Measurements from ENCODE around the gene PDLIM4. TPM values are rescaled to one million over a fixed set of nuclear protein-coding genes. Genes with fewer than 3 reads are reported as not detected.

PDLIM4 gene
- total RNA-seq, 2 experiments from 2014 or later: not detected

GRCh38 chr5:132228241-132229035, 29.1 kb upstream of the PDLIM4 start:
- POLR2A ChIA-PET: no interaction called here
- CTCF ChIA-PET: interaction anchor here (1.0 to 8.8 kb wide), 5 partner anchors 11 to 166 kb away, joined by 3 to 65 read pairs (median 4); no protein-coding TSS in a partner anchor
- intact Hi-C loops (cut with micrococcal nuclease): no loop called here

DNA sequence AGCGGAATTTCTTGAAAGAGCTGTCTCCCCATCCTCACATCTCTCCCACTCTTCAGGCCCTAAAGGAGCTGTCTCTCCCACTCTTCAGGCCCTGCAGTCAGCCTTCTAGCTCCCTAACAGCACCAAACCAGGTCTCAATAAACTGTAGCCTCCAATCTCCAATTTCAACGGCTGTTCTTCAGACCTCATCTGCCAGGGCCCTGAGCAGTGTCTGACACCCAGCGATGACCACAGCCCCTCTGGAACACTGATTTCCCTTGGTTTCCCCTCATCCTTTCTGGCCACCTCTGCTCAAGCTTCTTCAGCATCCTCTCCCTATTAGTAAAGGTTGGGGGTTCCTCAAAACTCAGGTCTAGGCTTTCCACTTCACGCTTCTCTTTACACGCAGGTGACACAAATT, 28.3 kb upstream of the PDLIM4 start:
- TF ChIP-seq, protein P1, sequence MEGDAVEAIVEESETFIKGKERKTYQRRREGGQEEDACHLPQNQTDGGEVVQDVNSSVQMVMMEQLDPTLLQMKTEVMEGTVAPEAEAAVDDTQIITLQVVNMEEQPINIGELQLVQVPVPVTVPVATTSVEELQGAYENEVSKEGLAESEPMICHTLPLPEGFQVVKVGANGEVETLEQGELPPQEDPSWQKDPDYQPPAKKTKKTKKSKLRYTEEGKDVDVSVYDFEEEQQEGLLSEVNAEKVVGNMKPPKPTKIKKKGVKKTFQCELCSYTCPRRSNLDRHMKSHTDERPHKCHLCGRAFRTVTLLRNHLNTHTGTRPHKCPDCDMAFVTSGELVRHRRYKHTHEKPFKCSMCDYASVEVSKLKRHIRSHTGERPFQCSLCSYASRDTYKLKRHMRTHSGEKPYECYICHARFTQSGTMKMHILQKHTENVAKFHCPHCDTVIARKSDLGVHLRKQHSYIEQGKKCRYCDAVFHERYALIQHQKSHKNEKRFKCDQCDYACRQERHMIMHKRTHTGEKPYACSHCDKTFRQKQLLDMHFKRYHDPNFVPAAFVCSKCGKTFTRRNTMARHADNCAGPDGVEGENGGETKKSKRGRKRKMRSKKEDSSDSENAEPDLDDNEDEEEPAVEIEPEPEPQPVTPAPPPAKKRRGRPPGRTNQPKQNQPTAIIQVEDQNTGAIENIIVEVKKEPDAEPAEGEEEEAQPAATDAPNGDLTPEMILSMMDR (IDR thresholded peaks at IDR 0.05): no peak
- peaks cover 27% of the 10 kb centered on the region for H3K27me3 Mint-ChIP-seq
- H3K36me3 Mint-ChIP-seq (ENCODE audit: low read depth): no peaks in the 10 kb centered on the region
- peak overlapping the region; percentile 51 for H3K4me3 Mint-ChIP-seq
- no peaks in the 10 kb centered on the region for H3K9me3 Mint-ChIP-seq
- ChIA-PET POLR2A (interaction anchor here (1.2 kb wide), 1 partner anchor 39 kb away, joined by 3 read pairs; no protein-coding TSS in a partner anchor), CTCF (interaction anchor here (0.6 to 8.8 kb wide), 4 partner anchors 10 to 166 kb away, joined by 3 to 65 read pairs (median 4); no protein-coding TSS in a partner anchor)
- ATAC-seq (no peak), DNase-seq (no peak)
- intact Hi-C loops (cut with micrococcal nuclease): no loop called here
- no peak overlapping the region for H3K27ac Mint-ChIP-seq
- H3K4me1 Mint-ChIP-seq (ENCODE audit: low read depth): peaks cover 10% of the 10 kb centered on the region

More at GRCh38 chr5:132228241-132229035, 29.1 kb upstream of the PDLIM4 start:
- DNase-seq (no peak), ATAC-seq (no peak)
- H3K27me3 Mint-ChIP-seq: peaks cover 27% of the 10 kb centered on the region
- no peak overlapping the region for H3K27ac Mint-ChIP-seq
- peak overlapping the region; percentile 60 for H3K4me3 Mint-ChIP-seq
- H3K4me1 Mint-ChIP-seq (ENCODE audit: low read depth): peaks cover 10% of the 10 kb centered on the region
- no peaks in the 10 kb centered on the region for H3K36me3 Mint-ChIP-seq (ENCODE audit: low read depth)
- H3K9me3 Mint-ChIP-seq: no peaks in the 10 kb centered on the region
- TF ChIP-seq, protein P1 (IDR thresholded peaks at IDR 0.05): no peak

DNA sequence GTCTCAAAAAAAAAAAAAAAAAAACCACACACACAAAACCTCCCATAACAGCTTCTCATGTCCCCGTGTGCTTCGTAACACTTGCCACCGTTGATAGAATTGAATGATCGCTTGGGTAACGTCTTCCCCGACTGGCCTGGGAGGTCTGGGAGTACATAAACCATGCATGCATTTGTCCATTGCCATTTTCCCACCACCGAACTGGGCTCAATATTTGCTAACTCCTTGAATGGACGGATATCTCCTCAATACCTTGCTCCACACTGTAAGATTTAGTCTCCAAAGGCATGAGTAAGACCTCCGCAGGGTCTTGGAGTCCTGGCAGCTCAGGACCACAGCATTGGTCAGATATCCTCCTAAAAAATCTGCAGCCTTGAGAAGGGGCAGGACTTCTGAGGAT, 26.6 kb upstream of the PDLIM4 start:
- H3K4me1 Mint-ChIP-seq (ENCODE audit: low read depth): peaks cover under 1% of the 10 kb centered on the region
- H3K27me3 Mint-ChIP-seq: peaks cover 25% of the 10 kb centered on the region
- H3K27ac Mint-ChIP-seq: no peak overlapping the region
- H3K4me3 Mint-ChIP-seq: no peak overlapping the region
- no peaks in the 10 kb centered on the region for H3K9me3 Mint-ChIP-seq
- no peaks in the 10 kb centered on the region for H3K36me3 Mint-ChIP-seq (ENCODE audit: low read depth)
- DNase-seq (no peak), ATAC-seq (no peak)
- TF ChIP-seq, protein P1 (IDR thresholded peaks at IDR 0.05): no peak
- intact Hi-C loops (cut with micrococcal nuclease): loop anchor here (10.0 kb wide), 1 partner anchor 166 kb away; the partner anchor contains the start of gene IL3
- ChIA-PET CTCF (interaction anchor here (1.2 to 1.3 kb wide), 2 partner anchors 41 to 167 kb away, joined by 3 to 4 read pairs; no protein-coding TSS in a partner anchor), POLR2A (no interaction called here)

GRCh38 chr5:132232465-132232864, 25.0 kb upstream of the PDLIM4 start:
- intact Hi-C loops (cut with micrococcal nuclease): loop anchor here (10.0 kb wide), 1 partner anchor 168 kb away; the partner anchor contains the start of gene IL3
- H3K9me3 Mint-ChIP-seq: no peaks in the 10 kb centered on the region
- CTCF ChIA-PET: no interaction called here
- POLR2A ChIA-PET: no interaction called here
- H3K27me3 Mint-ChIP-seq: peaks cover 19% of the 10 kb centered on the region
- H3K4me1 Mint-ChIP-seq (ENCODE audit: low read depth): no peaks in the 10 kb centered on the region
- no peak for ATAC-seq
- H3K27ac Mint-ChIP-seq: no peak overlapping the region
- no peak overlapping the region for H3K4me3 Mint-ChIP-seq
- H3K36me3 Mint-ChIP-seq (ENCODE audit: low read depth): no peaks in the 10 kb centered on the region
- no peak for DNase-seq
- TF ChIP-seq, protein P1 (IDR thresholded peaks at IDR 0.05): no peak

DNA sequence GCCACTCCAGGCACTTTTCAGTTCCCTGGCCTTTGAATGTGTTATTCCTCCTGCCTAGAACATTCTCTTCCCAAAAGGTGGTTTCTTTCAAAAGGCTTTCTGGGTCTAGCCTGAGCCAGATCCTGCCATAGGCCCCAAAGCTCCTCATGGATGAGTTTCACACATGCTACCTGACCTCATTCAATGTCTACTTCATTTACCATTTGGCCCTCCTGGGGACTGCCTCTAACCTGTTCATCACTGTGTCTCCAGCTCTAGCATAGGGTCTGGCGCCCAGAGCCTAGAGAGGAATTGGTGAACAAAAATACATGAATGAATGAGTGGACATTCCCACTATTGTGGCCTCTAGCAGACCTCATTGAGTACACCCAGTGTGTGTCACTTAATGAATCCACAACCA, 24.4 kb upstream of the PDLIM4 start:
- DNase-seq (no peak), ATAC-seq (no peak)
- Mint-ChIP-seq H3K36me3 (ENCODE audit: low read depth) (no peaks in the 10 kb centered on the region), H3K4me3 (no peak overlapping the region), H3K9me3 (no peaks in the 10 kb centered on the region), H3K27ac (no peak overlapping the region), H3K4me1 (ENCODE audit: low read depth) (no peaks in the 10 kb centered on the region), H3K27me3 (peaks cover 19% of the 10 kb centered on the region)
- intact Hi-C loops (cut with micrococcal nuclease): loop anchor here (10.0 kb wide), 1 partner anchor 168 kb away; the partner anchor contains the start of gene IL3
- POLR2A ChIA-PET: interaction anchor here (0.6 kb wide), 1 partner anchor 96 kb away, joined by 3 read pairs; no protein-coding TSS in a partner anchor
- CTCF ChIA-PET: interaction anchor here (1.0 kb wide), 1 partner anchor 27 kb away, joined by 3 read pairs; no protein-coding TSS in a partner anchor
- TF ChIP-seq, protein P1 (IDR thresholded peaks at IDR 0.05): no peak

Data from activated CD8-positive, alpha-beta T cell treated with anti-CD3 and anti-CD28 coated beads for 36 hours (primary cell).